Keratinocyte (primary cell): ENCODE measurements around the gene REN.

ENCODE experiments used
- CTCF ChIP-seq, 3 experiments: IDR thresholded peaks in 1 of 3; conservative IDR thresholded peaks in 1 of 3; optimal IDR thresholded peaks in 1 of 3; 2 replicates in 2 of 3; 3 replicates in 1 of 3; pipeline versions ENCODE3 to v1.5.1; 2011; ENCODE audit warnings: low read length in 3 of 3, mild to moderate bottlenecking in 3 of 3, moderate library complexity in 2 of 3, control low read depth in 1 of 3, inconsistent platforms in 1 of 3; ENCODE audit not compliant: insufficient read depth in 2 of 3; ENCODE audit errors: extremely low read depth in 1 of 3
- EZH2 ChIP-seq: IDR thresholded peaks from one replicate; pipeline ENCODE4 v1.6.1; 2012; ENCODE audit warnings: inconsistent platforms, mild to moderate bottlenecking, low read length, moderate library complexity

DNA sequence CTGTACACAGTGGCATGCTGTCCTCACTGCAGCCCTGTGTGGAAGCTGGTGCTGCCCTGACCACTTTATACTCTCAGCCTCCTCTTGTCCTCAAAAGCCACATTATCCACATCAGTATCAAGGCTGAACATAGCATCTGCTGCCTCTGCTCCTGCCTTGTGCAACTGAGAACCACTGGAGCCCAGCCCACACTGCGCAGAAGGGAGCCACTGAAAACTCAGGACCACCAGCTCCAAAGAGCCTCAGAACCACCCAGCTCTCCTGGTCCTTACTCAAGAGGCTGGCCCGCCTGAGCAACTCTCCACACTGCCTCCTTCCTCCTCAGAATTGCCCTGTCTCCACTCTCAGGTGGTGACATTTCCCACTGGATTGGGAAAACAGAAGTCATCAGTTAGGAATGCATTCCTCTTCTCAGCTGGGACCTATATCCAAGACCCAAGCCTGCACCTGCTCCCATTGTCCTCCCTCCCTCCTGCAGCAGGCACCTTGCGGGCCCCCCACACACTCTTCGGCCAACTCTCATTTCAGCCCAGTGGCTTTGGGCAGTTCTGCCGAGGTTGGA, 37.1 kb upstream of the REN start:
- TF ChIP-seq CTCF (optimal IDR thresholded peaks at IDR 0.05 in 1 of 3, IDR thresholded peaks at IDR 0.05 in 1 of 3, conservative IDR thresholded peaks at IDR 0.05 in 1 of 3; ENCODE audit: extremely low read depth in 1 of 3, insufficient read depth in 2 of 3, low read length in 3 of 3), result no peak
- no peak for TF ChIP-seq EZH2
